ENCODE results near the gene QRICH2. TPM values are rescaled to one million over a fixed set of nuclear protein-coding genes. Genes with fewer than 3 reads are reported as not detected.

QRICH2 gene
- total and polyA plus RNA-seq, 9 of the 15 experiments (the other 6 are each of a cell fraction or from before 2014, with no cell fraction given) = 0.03 to 1.6 (median 0.81) TPM

- Histone ChIP-seq H3K79me2 (ENCODE audit: control insufficient read depth, insufficient read depth, low read length) (peaks cover 3% of the 10 kb centered on the region; the same call in 1 of the 3 replicates), H3K27me3 (ENCODE audit: control insufficient read depth in 2 of 2, insufficient read depth in 2 of 2, low read length in 2 of 2) (no peaks in the 10 kb centered on the region), H3K9me1 (ENCODE audit: control insufficient read depth, insufficient read depth, low read length) (no peaks in the 10 kb centered on the region), H3K9me3 (replicated peaks; ENCODE audit: control insufficient read depth, insufficient read depth, low read depth, low read length) (no peaks in the 10 kb centered on the region), H3K27ac (ENCODE audit: extremely low read depth, low read depth, low read length) (no peak overlapping the region), H3K4me2 (ENCODE audit: insufficient read depth, low read length) (no peak overlapping the region), H2AFZ (ENCODE audit: low read depth, low read length) (no peak overlapping the region), H3K4me1 (replicated peaks in 1 of 2; ENCODE audit: control insufficient read depth in 2 of 2, insufficient read depth in 2 of 2, low read length in 2 of 2) (no peaks in the 10 kb centered on the region; a peak in 2 of 5 replicates), H3K36me3 (ENCODE audit: control insufficient read depth, insufficient read depth, low read length) (peaks cover 35% of the 10 kb centered on the region), H3K9ac (ENCODE audit: insufficient read depth in 1 of 2, low read depth in 2 of 2, low read length in 2 of 2) (no peak overlapping the region), H4K20me1 (replicated peaks; ENCODE audit: control insufficient read depth, insufficient read depth, low read length) (no peaks in the 10 kb centered on the region), H3K4me3 (no peak overlapping the region)
- no peak for DNase-seq (ENCODE audit: extremely low read depth in 1 of 4, low spot score in 3 of 4)
- no peak for FAIRE-seq
- no TSS peak for BruUV-seq (replicated peaks)
- intact Hi-C loops (cut with micrococcal nuclease) (no loop called here), in situ Hi-C loops (cut with MboI) (no loop called here)
- ChIA-PET POLR2A (no interaction called here), CTCF (ENCODE audit: low intra/inter-chr PET ratio) (no interaction called here)
- TF ChIP-seq ZNF24 (IDR thresholded peaks at IDR 0.05) (peak; percentile 92), COPS2 (conservative IDR thresholded peaks at IDR 0.05) (no peak), HMGN3 (IDR thresholded peaks at IDR 0.05; ENCODE audit: borderline replicate concordance, extremely low read depth, insufficient read length, low read depth, low read length) (no peak), BRD9 (IDR thresholded peaks at IDR 0.05; ENCODE audit: low read depth, partially characterized antibody) (no peak), PRDM10 (IDR thresholded peaks at IDR 0.05; ENCODE audit: partially characterized antibody) (peak; percentile 78)
- ATAC-seq = no peak
- WGBS (ENCODE audit: insufficient coverage, low coverage, missing lambda C conversion rate) = 76% methylated on average over 10 of the region's 11 CpGs
Measured at GRCh38 chr17:76333673-76334505, 25.8 kb upstream of the QRICH2 start.

All from K562 (cell line).